ENCODE data around the gene ZFYVE9. TPM values are rescaled to one million over a fixed set of nuclear protein-coding genes. Genes with fewer than 3 reads are reported as not detected.

ZFYVE9 gene
- total RNA-seq, 1 donor from 2014 or later, result 40.0 TPM

DNA sequence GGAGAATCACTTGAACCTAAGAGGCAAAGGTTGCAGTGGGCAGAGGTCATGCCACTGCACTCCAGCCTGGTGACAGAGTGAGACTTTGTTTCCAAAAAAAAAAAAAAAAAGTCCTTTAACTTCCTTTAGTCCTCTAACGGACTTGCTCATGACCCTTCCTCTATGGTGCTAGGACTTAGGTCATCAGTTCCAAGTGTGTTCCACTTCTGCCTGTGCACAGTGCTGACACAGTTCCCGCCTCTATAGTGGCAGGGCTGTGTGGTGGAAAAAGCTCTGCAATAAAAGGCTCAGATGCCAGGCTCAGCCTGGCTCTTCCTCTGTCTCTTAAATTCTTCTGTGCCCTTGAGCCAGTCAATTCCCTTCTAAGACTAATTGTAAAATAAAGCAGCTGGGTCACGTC lies 202.1 kb downstream of the ZFYVE9 start:
- no peak for TF ChIP-seq CTCF (IDR thresholded peaks at IDR 0.05; ENCODE audit: unreplicated experiment)
- Mint-ChIP-seq H3K4me1 (ENCODE audit: low read depth) (peaks cover 5% of the 10 kb centered on the region), H3K4me3 (ENCODE audit: low read depth) (no peak overlapping the region), H3K27ac (no peak overlapping the region), H3K9me3 (ENCODE audit: low read depth) (no peaks in the 10 kb centered on the region), H3K27me3 (no peaks in the 10 kb centered on the region), H3K36me3 (ENCODE audit: insufficient read depth) (peaks cover 19% of the 10 kb centered on the region)
- no peak for DNase-seq (ENCODE audit: low spot score, unreplicated experiment)

DNA sequence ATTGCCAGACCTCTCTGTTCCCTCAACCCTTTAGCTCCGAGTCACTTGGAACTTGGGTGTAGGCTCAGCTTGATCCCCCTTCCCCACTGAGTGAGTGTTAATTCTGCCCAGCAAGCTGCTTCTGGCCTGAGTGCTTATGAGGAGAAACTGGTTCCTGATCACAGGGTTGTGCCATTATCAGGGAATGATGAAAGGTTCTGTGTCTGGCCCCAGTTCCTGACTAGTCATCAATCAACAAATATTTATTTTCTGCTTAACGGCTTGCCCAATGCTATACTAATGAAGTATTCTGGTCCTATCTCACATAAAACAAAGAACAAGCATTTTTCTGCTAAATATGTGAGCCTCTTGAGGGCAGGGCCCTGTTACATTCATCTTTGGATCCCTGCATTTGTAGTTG lies 203.4 kb downstream of the ZFYVE9 start:
- Mint-ChIP-seq H3K9me3 (ENCODE audit: low read depth) (no peaks in the 10 kb centered on the region), H3K27ac (no peak overlapping the region), H3K4me1 (ENCODE audit: low read depth) (peaks cover 6% of the 10 kb centered on the region), H3K27me3 (no peaks in the 10 kb centered on the region), H3K36me3 (ENCODE audit: insufficient read depth) (peaks cover 15% of the 10 kb centered on the region), H3K4me3 (ENCODE audit: low read depth) (no peak overlapping the region)
- no peak for DNase-seq (ENCODE audit: low spot score, unreplicated experiment)
- no peak for TF ChIP-seq CTCF (IDR thresholded peaks at IDR 0.05; ENCODE audit: unreplicated experiment)

GRCh38 chr1:52346653-52347052 lies 204.8 kb downstream of the ZFYVE9 start:
- H3K4me3 Mint-ChIP-seq (ENCODE audit: low read depth), result no peak overlapping the region
- no peaks in the 10 kb centered on the region for H3K9me3 Mint-ChIP-seq (ENCODE audit: low read depth)
- H3K27me3 Mint-ChIP-seq, result no peaks in the 10 kb centered on the region
- H3K27ac Mint-ChIP-seq, result no peak overlapping the region
- peaks cover 15% of the 10 kb centered on the region for H3K36me3 Mint-ChIP-seq (ENCODE audit: insufficient read depth)
- no peak for DNase-seq (ENCODE audit: low spot score, unreplicated experiment)
- H3K4me1 Mint-ChIP-seq (ENCODE audit: low read depth), result peaks cover 11% of the 10 kb centered on the region
- TF ChIP-seq CTCF (IDR thresholded peaks at IDR 0.05; ENCODE audit: unreplicated experiment), result no peak

GRCh38 chr1:52348704-52349300 lies 206.9 kb downstream of the ZFYVE9 start:
- Mint-ChIP-seq H3K27ac (peak overlapping the region; percentile 33), H3K9me3 (ENCODE audit: low read depth) (no peaks in the 10 kb centered on the region), H3K4me3 (ENCODE audit: low read depth) (no peak overlapping the region), H3K27me3 (no peaks in the 10 kb centered on the region), H3K36me3 (ENCODE audit: insufficient read depth) (peaks cover 20% of the 10 kb centered on the region), H3K4me1 (ENCODE audit: low read depth) (peaks cover 11% of the 10 kb centered on the region)
- no peak for DNase-seq (ENCODE audit: low spot score, unreplicated experiment)
- peak; percentile 47 for TF ChIP-seq CTCF (IDR thresholded peaks at IDR 0.05; ENCODE audit: unreplicated experiment)

DNA sequence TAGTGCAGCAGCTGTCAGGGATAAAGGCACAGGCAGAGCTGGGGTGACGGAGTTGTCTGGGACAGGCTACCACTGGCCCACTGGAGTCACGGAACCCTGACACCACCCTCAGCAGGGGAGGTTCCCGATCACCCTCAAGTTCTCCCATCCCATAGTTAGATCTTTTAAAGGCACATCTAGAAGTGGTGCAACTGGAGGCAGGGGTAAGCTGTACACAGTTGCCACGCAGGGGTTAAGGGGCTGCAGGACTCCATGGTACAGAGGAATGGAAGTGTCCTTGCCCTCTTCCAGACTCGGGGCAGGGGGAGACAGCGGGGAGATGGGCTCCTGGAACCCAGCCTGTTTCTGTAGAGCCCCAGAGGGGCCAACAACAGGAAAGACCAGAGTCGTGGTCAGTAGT lies 210.8 kb downstream of the ZFYVE9 start:
- TF ChIP-seq CTCF (IDR thresholded peaks at IDR 0.05; ENCODE audit: unreplicated experiment), result no peak
- Mint-ChIP-seq H3K4me1 (ENCODE audit: low read depth) (peaks cover 9% of the 10 kb centered on the region), H3K27me3 (no peaks in the 10 kb centered on the region), H3K4me3 (ENCODE audit: low read depth) (no peak overlapping the region), H3K27ac (peak overlapping the region; percentile 87), H3K36me3 (ENCODE audit: insufficient read depth) (peaks cover 27% of the 10 kb centered on the region), H3K9me3 (ENCODE audit: low read depth) (no peaks in the 10 kb centered on the region)
- no peak for DNase-seq (ENCODE audit: low spot score, unreplicated experiment)

All from progenitor cell of endocrine pancreas (in vitro differentiated cells).